ENCODE measurements around the gene HAND2. TPM values are rescaled to one million over a fixed set of nuclear protein-coding genes. Genes with fewer than 3 reads are reported as not detected.

Gene HAND2
- total and polyA plus RNA-seq, 2 experiments from 2014 or later, result 0.15 TPM; not detected in 1

GRCh38 chr4:173478201-173478912, 51.7 kb downstream of the HAND2 start:
- no peak overlapping the region for H3K27ac ChIP-seq (ENCODE audit: low read depth)
- TF ChIP-seq REST (IDR thresholded peaks at IDR 0.05; ENCODE audit: unreplicated experiment), result no peak
- no peak for TF ChIP-seq POLR2AphosphoS5 (IDR thresholded peaks at IDR 0.05; ENCODE audit: low read depth)
- TF ChIP-seq ZNF331 (CRISPR knock-in tag; IDR thresholded peaks at IDR 0.05; ENCODE audit: low read depth), result no peak
- TF ChIP-seq EZH2 (IDR thresholded peaks at IDR 0.05; ENCODE audit: low read depth, unreplicated experiment), result no peak
- no peak for TF ChIP-seq ZNF114 (CRISPR knock-in tag; IDR thresholded peaks at IDR 0.05)
- TF ChIP-seq EZH2phosphoT487 (IDR thresholded peaks at IDR 0.05; ENCODE audit: unreplicated experiment), result no peak
- TF ChIP-seq, protein P1, sequence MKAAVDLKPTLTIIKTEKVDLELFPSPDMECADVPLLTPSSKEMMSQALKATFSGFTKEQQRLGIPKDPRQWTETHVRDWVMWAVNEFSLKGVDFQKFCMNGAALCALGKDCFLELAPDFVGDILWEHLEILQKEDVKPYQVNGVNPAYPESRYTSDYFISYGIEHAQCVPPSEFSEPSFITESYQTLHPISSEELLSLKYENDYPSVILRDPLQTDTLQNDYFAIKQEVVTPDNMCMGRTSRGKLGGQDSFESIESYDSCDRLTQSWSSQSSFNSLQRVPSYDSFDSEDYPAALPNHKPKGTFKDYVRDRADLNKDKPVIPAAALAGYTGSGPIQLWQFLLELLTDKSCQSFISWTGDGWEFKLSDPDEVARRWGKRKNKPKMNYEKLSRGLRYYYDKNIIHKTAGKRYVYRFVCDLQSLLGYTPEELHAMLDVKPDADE (IDR thresholded peaks at IDR 0.05), result no peak
- TF ChIP-seq NANOG (IDR thresholded peaks at IDR 0.05; ENCODE audit: borderline replicate concordance), result no peak
- TF ChIP-seq STAT1 (IDR thresholded peaks at IDR 0.05; ENCODE audit: unreplicated experiment), result no peak
- TF ChIP-seq CREB1 (CRISPR knock-in tag; IDR thresholded peaks at IDR 0.05; ENCODE audit: low read depth), result no peak
- no peak for TF ChIP-seq JUNB (IDR thresholded peaks at IDR 0.05; ENCODE audit: unreplicated experiment)
- TF ChIP-seq, protein P2, sequence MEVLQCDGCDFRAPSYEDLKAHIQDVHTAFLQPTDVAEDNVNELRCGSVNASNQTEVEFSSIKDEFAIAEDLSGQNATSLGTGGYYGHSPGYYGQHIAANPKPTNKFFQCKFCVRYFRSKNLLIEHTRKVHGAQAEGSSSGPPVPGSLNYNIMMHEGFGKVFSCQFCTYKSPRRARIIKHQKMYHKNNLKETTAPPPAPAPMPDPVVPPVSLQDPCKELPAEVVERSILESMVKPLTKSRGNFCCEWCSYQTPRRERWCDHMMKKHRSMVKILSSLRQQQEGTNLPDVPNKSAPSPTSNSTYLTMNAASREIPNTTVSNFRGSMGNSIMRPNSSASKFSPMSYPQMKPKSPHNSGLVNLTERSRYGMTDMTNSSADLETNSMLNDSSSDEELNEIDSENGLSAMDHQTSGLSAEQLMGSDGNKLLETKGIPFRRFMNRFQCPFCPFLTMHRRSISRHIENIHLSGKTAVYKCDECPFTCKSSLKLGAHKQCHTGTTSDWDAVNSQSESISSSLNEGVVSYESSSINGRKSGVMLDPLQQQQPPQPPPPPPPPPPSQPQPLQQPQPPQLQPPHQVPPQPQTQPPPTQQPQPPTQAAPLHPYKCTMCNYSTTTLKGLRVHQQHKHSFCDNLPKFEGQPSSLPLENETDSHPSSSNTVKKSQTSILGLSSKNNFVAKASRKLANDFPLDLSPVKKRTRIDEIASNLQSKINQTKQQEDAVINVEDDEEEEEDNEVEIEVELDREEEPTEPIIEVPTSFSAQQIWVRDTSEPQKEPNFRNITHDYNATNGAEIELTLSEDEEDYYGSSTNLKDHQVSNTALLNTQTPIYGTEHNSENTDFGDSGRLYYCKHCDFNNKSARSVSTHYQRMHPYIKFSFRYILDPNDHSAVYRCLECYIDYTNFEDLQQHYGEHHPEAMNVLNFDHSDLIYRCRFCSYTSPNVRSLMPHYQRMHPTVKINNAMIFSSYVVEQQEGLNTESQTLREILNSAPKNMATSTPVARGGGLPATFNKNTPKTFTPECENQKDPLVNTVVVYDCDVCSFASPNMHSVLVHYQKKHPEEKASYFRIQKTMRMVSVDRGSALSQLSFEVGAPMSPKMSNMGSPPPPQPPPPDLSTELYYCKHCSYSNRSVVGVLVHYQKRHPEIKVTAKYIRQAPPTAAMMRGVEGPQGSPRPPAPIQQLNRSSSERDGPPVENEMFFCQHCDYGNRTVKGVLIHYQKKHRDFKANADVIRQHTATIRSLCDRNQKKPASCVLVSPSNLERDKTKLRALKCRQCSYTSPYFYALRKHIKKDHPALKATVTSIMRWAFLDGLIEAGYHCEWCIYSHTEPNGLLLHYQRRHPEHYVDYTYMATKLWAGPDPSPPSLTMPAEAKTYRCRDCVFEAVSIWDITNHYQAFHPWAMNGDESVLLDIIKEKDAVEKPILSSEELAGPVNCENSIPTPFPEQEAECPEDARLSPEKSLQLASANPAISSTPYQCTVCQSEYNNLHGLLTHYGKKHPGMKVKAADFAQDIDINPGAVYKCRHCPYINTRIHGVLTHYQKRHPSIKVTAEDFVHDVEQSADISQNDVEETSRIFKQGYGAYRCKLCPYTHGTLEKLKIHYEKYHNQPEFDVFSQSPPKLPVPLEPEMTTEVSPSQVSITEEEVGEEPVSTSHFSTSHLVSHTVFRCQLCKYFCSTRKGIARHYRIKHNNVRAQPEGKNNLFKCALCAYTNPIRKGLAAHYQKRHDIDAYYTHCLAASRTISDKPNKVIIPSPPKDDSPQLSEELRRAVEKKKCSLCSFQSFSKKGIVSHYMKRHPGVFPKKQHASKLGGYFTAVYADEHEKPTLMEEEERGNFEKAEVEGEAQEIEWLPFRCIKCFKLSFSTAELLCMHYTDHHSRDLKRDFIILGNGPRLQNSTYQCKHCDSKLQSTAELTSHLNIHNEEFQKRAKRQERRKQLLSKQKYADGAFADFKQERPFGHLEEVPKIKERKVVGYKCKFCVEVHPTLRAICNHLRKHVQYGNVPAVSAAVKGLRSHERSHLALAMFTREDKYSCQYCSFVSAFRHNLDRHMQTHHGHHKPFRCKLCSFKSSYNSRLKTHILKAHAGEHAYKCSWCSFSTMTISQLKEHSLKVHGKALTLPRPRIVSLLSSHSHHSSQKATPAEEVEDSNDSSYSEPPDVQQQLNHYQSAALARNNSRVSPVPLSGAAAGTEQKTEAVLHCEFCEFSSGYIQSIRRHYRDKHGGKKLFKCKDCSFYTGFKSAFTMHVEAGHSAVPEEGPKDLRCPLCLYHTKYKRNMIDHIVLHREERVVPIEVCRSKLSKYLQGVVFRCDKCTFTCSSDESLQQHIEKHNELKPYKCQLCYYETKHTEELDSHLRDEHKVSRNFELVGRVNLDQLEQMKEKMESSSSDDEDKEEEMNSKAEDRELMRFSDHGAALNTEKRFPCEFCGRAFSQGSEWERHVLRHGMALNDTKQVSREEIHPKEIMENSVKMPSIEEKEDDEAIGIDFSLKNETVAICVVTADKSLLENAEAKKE (CRISPR knock-in tag; IDR thresholded peaks at IDR 0.05), result no peak
- TF ChIP-seq, protein P3, sequence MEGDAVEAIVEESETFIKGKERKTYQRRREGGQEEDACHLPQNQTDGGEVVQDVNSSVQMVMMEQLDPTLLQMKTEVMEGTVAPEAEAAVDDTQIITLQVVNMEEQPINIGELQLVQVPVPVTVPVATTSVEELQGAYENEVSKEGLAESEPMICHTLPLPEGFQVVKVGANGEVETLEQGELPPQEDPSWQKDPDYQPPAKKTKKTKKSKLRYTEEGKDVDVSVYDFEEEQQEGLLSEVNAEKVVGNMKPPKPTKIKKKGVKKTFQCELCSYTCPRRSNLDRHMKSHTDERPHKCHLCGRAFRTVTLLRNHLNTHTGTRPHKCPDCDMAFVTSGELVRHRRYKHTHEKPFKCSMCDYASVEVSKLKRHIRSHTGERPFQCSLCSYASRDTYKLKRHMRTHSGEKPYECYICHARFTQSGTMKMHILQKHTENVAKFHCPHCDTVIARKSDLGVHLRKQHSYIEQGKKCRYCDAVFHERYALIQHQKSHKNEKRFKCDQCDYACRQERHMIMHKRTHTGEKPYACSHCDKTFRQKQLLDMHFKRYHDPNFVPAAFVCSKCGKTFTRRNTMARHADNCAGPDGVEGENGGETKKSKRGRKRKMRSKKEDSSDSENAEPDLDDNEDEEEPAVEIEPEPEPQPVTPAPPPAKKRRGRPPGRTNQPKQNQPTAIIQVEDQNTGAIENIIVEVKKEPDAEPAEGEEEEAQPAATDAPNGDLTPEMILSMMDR (conservative IDR thresholded peaks at IDR 0.05; ENCODE audit: low read depth in 2 of 2), result no peak
- Mint-ChIP-seq H3K27me3 (ENCODE audit: insufficient read depth, low read depth, poor library complexity) (peaks cover 2% of the 10 kb centered on the region), H3K36me3 (ENCODE audit: low read depth) (no peaks in the 10 kb centered on the region), H3K9me3 (no peaks in the 10 kb centered on the region), H3K27ac (no peak overlapping the region), H3K4me3 (no peak overlapping the region), H3K4me1 (peaks cover 3% of the 10 kb centered on the region; the same call in 2 of the 3 replicates)
- no peaks in the 10 kb centered on the region for H3K79me2 ChIP-seq (replicated peaks; ENCODE audit: insufficient read depth)
- no peaks in the 10 kb centered on the region for H3K4me1 ChIP-seq (ENCODE audit: insufficient read depth)
- no peak overlapping the region for H3K4me3 ChIP-seq
- H3K4me2 ChIP-seq, result no peak overlapping the region
- no peak for ATAC-seq
- peaks cover 5% of the 10 kb centered on the region; the same call in 1 of the 2 replicates for H3F3A ChIP-seq (replicated peaks; ENCODE audit: low read depth)
- no peaks in the 10 kb centered on the region for H4K20me1 ChIP-seq (replicated peaks; ENCODE audit: insufficient read depth)
- no peaks in the 10 kb centered on the region for H3K36me3 ChIP-seq (ENCODE audit: insufficient read depth)
- no peak for DNase-seq (ENCODE audit: low spot score)
- H3K27me3 ChIP-seq (ENCODE audit: insufficient read depth), result no peaks in the 10 kb centered on the region
- H2AFZ ChIP-seq, result no peak overlapping the region
- H3K9me2 ChIP-seq (ENCODE audit: insufficient read depth), result peaks cover 4% of the 10 kb centered on the region; the same call in 1 of the 2 replicates

All from GM23338 (cell line).